HFFc6 (cell line): ENCODE measurements around the gene SWAP70. TPM values are rescaled to one million over a fixed set of nuclear protein-coding genes. Genes with fewer than 3 reads are reported as not detected.

ENCODE experiments used
- DNase-seq: peaks from one replicate; pipeline ENCODE4 v3.0.0-alpha.2; 2018
- H3K27ac Mint-ChIP-seq: 2 replicates; pipeline ENCODE4 v1.8.0; 2020; ENCODE audit warnings: mild to moderate bottlenecking, mixed read lengths
- H3K27me3 Mint-ChIP-seq: 2 replicates; pipeline ENCODE4 v1.8.0; 2021; ENCODE audit warnings: mild to moderate bottlenecking, moderate library complexity, mixed read lengths; ENCODE audit not compliant: insufficient read depth
- H3K36me3 Mint-ChIP-seq: 2 replicates; pipeline ENCODE4 v1.8.0; 2021; ENCODE audit warnings: low read depth, mixed read lengths
- H3K4me1 Mint-ChIP-seq: 2 replicates; pipeline ENCODE4 v1.8.0; 2020; ENCODE audit warnings: low read depth, mixed read lengths
- H3K4me3 Mint-ChIP-seq: 2 replicates; pipeline ENCODE4 v1.8.0; 2020; ENCODE audit warnings: mild to moderate bottlenecking, moderate library complexity, mixed read lengths
- H3K9me3 Mint-ChIP-seq: 2 replicates; pipeline ENCODE4 v1.8.0; 2020; ENCODE audit warnings: mild to moderate bottlenecking, mixed read lengths
- total RNA-seq, 6 experiments: library from RNA; stranded (reverse); fragmentation: NEBNext Ultra II Directional; extraction: Animal tissue kit (Norgen Biotek cat#: 25700); gene quantifications; 2 replicates in 1 of 6; 3 replicates in 5 of 6; pipeline ENCODE4 v1.2.3, GENCODE V29; 2021
- TF ChIP-seq, protein P1 (sequence below): fragments of 200-600 bp; sonication (generic); IDR thresholded peaks from 2 replicates; pipeline ENCODE4 v1.5.0; 2021; ENCODE audit warnings: antibody characterized with exemption, mild to moderate bottlenecking

SWAP70 gene
- total RNA-seq, 6 experiments from 2014 or later: 32.0 to 44.6 (median 37.0) TPM

DNA sequence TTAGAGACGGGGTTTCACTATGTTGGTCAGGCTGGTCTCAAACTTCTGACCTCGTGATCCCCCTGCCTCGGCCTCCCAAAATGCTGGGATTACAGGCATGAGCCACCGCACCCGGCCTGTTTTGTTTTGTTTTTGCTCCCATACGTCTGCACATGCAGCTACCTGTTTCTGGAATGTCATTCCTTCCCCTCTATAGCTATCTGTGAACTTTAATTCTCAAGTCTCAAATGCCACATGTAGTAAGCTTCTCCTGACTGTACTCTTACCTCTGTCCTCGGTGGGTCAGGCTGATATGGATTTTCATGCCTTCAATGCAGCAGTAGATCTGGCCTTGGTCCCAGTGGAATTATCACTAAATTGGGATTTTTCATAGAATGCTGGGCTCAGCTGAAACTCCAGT, 12.4 kb upstream of the SWAP70 start:
- Mint-ChIP-seq H3K4me1 (no peaks in the 10 kb centered on the region), H3K27me3 (peaks cover 1% of the 10 kb centered on the region), H3K9me3 (peaks cover 5% of the 10 kb centered on the region), H3K36me3 (peaks cover 8% of the 10 kb centered on the region; the same call in 1 of the 2 replicates), H3K27ac (no peak overlapping the region), H3K4me3 (no peak overlapping the region)
- TF ChIP-seq, protein P1, sequence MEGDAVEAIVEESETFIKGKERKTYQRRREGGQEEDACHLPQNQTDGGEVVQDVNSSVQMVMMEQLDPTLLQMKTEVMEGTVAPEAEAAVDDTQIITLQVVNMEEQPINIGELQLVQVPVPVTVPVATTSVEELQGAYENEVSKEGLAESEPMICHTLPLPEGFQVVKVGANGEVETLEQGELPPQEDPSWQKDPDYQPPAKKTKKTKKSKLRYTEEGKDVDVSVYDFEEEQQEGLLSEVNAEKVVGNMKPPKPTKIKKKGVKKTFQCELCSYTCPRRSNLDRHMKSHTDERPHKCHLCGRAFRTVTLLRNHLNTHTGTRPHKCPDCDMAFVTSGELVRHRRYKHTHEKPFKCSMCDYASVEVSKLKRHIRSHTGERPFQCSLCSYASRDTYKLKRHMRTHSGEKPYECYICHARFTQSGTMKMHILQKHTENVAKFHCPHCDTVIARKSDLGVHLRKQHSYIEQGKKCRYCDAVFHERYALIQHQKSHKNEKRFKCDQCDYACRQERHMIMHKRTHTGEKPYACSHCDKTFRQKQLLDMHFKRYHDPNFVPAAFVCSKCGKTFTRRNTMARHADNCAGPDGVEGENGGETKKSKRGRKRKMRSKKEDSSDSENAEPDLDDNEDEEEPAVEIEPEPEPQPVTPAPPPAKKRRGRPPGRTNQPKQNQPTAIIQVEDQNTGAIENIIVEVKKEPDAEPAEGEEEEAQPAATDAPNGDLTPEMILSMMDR: no peak
- no peak for DNase-seq

GRCh38 chr11:9651899-9652748, 11.8 kb upstream of the SWAP70 start:
- Mint-ChIP-seq H3K4me3 (no peak overlapping the region), H3K27ac (no peak overlapping the region), H3K4me1 (no peaks in the 10 kb centered on the region), H3K36me3 (peaks cover 8% of the 10 kb centered on the region; the same call in 1 of the 2 replicates), H3K27me3 (peaks cover 1% of the 10 kb centered on the region), H3K9me3 (peaks cover 5% of the 10 kb centered on the region)
- no peak for DNase-seq
- TF ChIP-seq, protein P1: no peak

DNA sequence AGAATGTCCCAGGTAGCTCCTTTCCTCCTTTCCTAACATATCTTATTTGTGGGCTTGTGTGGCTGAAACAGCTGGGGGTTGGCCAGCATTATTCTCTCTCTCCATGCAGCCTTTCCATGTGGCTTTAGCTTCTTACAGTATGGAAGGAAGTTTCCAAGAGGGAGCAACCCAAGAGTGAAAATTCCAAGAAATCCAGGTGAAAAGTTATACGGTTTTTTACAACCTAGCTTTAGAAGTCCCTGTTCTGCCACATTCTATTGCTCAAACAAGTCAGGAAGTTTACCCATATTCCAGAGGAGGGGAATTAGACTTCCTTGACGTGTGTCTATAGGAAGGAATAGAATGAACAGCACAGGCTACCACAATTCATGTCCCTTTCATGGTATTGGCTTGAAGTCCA, 10.0 kb upstream of the SWAP70 start:
- Mint-ChIP-seq H3K4me3 (no peak overlapping the region), H3K36me3 (peaks cover 4% of the 10 kb centered on the region; the same call in 1 of the 2 replicates), H3K9me3 (peaks cover 5% of the 10 kb centered on the region), H3K27me3 (peaks cover 1% of the 10 kb centered on the region), H3K27ac (no peak overlapping the region), H3K4me1 (no peaks in the 10 kb centered on the region)
- DNase-seq: no peak
- TF ChIP-seq, protein P1: no peak

DNA sequence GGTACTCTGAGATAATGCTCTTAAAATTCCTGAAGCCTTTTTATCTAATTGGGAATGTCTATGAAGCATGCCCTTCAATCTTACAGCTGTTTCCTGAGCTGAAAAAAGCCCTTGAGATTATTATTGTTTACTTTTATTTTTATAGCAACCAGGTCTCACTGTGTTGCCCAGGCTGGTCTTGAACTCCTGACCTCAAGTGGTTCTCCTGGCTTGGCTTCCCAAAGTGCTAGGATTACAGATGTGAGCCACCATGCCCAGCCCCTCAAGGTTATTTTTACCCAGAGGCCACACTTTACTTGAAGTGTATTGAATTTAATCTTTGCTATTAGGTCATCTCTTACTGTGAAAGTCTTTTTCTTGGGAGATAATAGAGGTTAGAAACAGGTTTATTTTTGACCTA, 7.0 kb upstream of the SWAP70 start:
- H3K36me3 Mint-ChIP-seq: peaks cover 7% of the 10 kb centered on the region; the same call in 1 of the 2 replicates
- DNase-seq: no peak
- TF ChIP-seq, protein P1: no peak
- H3K27me3 Mint-ChIP-seq: peaks cover 1% of the 10 kb centered on the region; the same call in 1 of the 2 replicates
- peaks cover 11% of the 10 kb centered on the region for H3K4me1 Mint-ChIP-seq
- H3K9me3 Mint-ChIP-seq: peaks cover 5% of the 10 kb centered on the region
- no peak overlapping the region for H3K27ac Mint-ChIP-seq
- H3K4me3 Mint-ChIP-seq: no peak overlapping the region

DNA sequence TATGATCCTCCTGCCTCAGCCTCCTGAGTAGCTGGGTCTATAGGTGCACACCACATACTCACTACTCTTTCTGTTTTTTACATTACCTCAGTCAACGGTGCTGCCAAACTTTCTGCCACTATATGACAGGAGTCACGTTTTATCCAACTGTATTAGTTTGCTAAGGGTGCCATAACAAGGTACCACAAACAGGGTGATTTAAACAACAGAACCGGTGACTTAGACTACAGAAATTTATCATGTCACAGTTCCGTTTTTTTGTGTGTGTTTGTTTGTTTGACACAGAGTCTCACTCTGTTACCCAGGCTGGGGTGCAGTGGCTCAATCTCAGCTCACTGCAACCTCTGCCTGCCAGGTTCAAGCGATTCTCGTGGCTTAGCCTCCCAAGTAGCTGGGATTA, 6.3 kb upstream of the SWAP70 start:
- Mint-ChIP-seq H3K4me3 (no peak overlapping the region), H3K27me3 (peaks cover 1% of the 10 kb centered on the region; the same call in 1 of the 2 replicates), H3K36me3 (peaks cover 7% of the 10 kb centered on the region; the same call in 1 of the 2 replicates)

More for the DNA sequence above, 6.3 kb upstream of the SWAP70 start:
- no peak overlapping the region for H3K27ac Mint-ChIP-seq
- peaks cover 16% of the 10 kb centered on the region for H3K4me1 Mint-ChIP-seq
- peaks cover 5% of the 10 kb centered on the region for H3K9me3 Mint-ChIP-seq
- TF ChIP-seq, protein P1: no peak
- no peak for DNase-seq
